Pancreas (tissue), 10 donors: Measurements from ENCODE around the gene MTF1. TPM values are rescaled to one million over a fixed set of nuclear protein-coding genes. Genes with fewer than 3 reads are reported as not detected.
"Not testable (repeated sequence)": the region's sequence is repeated elsewhere in the genome, so short reads cannot be mapped to it uniquely, and the experiment has no call there.

Experiments used
- ATAC-seq, 4 donors: fragments of 200-7000 bp; cut with Tn5 transposase; one replicate each; pipeline versions ENCODE4 v1.8.0 to v1.9.1; 2020; ENCODE audit warnings: mild to moderate bottlenecking in 4 of 4, moderate library complexity in 4 of 4
- DNase-seq, 6 donors: peaks; one replicate each; pipeline ENCODE4 v3.0.0-alpha.2; 2020
- FAIRE-seq: peaks from 2 replicates; lab custom pipeline; 2012; peaks lifted over from hg19 to GRCh38; lab: Jason Lieb, UNC
- H3K27ac ChIP-seq, 4 donors: fragments of 200-600 bp; sonication (generic); 1 replicate in 3 of 4; 2 replicates in 1 of 4; pipeline versions ENCODE4 v1.5.0 to v1.8.0; 2020
- H3K27me3 ChIP-seq, 4 donors: fragments of 200-600 bp; one replicate each; pipeline ENCODE4 v1.8.0; 2021
- H3K36me3 ChIP-seq, 3 donors: fragments of 200-600 bp; sonication (generic) in 1 of 3; one replicate each; pipeline versions ENCODE4 v1.5.0 to v1.8.0; 2020 to 2021
- H3K4me1 ChIP-seq, 3 donors: fragments of 200-600 bp; one replicate each; pipeline ENCODE4 v1.8.0; 2021
- H3K4me3 ChIP-seq, 4 donors: fragments of 200-600 bp; sonication (generic) in 2 of 4; one replicate each; pipeline versions ENCODE4 v1.5.0 to v1.8.0; 2020 to 2021
- H3K9me3 ChIP-seq, 4 donors: fragments of 200-600 bp; one replicate each; pipeline ENCODE4 v1.8.0; 2021
- CTCF ChIP-seq, 4 donors: fragments of 200-600 bp; sonication (generic) in 3 of 4; IDR thresholded peaks; one replicate each; pipeline versions ENCODE4 v1.5.0 to v1.8.0; 2021; ENCODE audit warnings: antibody characterized with exemption in 4 of 4
- WGBS, 2 donors: extraction: QIAGEN DNeasy Blood & Tissue Kit; methylation state at CpG; one replicate each; pipeline ENCODE4 v1.1.7; 2013; 5-methylcytosine and 5-hydroxymethylcytosine counted together
- intact Hi-C, 3 donors: fragments of 100-400 bp; cut with DNase I; formaldehyde crosslinking; loops; one replicate each; pipeline versions ENCODE4 v1.11.1 to v1.14.2; 2022
- polyA plus RNA-seq, 2 donors: library from polyadenylated mRNA; stranded (reverse); fragments of 200-250 nt; gene quantifications; one replicate each; pipeline ENCODE4 v1.2.3, GENCODE V29; 2013
- total RNA-seq, 6 donors: library from RNA; stranded (reverse); fragmentation: NEBNext Ultra II Directional in 4 of 6; extraction: Animal tissue kit (Norgen Biotek cat#: 25700) in 4 of 6; gene quantifications; one replicate each; pipeline versions ENCODE4 v1.2.1 to v1.2.4, GENCODE V29; 2021 to 2023
- donor health status: healthy with polysubstance abuse.
- donor health status: DM: no; HTN: no; CAD: no; lungs with moderate emphysema.
- donor health status: DM: no; HTN: no; CAD: no.
- donor health status: control.
- donor health status: control.
- donor health status: Bipolar disorder and iron deficiency.
- donor health status: DM: yes; HTN: yes; CAD: no.
- donor health status: DM: no; HTN: no; CAD: no.
- donor health status: DM: no; HTN: no; CAD: no.
- donor health status: DM: yes; HTN: yes; CAD: no.

The MTF1 gene
- total and polyA plus RNA-seq, 8 donors = 1.4 to 13.5 (median 7.2) TPM

DNA sequence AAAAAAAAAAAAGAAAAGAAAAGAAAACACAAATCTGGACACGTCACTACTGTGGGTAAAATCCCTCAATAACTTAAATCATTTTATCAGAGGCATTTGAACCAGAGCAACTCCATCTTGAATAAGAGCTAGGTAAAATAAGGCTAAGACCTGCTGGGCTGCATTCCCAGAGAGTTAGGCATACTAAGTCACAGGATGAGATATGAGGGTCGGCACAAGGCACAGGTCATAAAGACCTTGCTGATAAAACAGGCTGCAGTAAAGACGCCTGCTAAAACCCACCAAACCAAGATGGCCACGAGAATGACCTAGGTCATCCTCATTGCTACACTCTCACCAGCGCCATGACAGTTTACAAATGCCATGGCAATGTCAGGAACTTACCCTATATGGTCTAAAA, 43.6 kb upstream of the MTF1 start:
- no peaks in the 10 kb centered on the region for H3K4me1 ChIP-seq
- no peak overlapping the region for H3K27ac ChIP-seq
- H3K4me3 ChIP-seq = no peak overlapping the region
- FAIRE-seq = no peak
- 85 to 86% methylated on average over 5 of the region's 5 CpGs for WGBS, 2 donors
- no peak for TF ChIP-seq CTCF (IDR thresholded peaks at IDR 0.05)
- intact Hi-C loops = no loop called here
- H3K36me3 ChIP-seq = no peaks in the 10 kb centered on the region
- no peaks in the 10 kb centered on the region for H3K27me3 ChIP-seq
- no peaks in the 10 kb centered on the region for H3K9me3 ChIP-seq
- ATAC-seq = no peak
- DNase-seq = no peak

DNA sequence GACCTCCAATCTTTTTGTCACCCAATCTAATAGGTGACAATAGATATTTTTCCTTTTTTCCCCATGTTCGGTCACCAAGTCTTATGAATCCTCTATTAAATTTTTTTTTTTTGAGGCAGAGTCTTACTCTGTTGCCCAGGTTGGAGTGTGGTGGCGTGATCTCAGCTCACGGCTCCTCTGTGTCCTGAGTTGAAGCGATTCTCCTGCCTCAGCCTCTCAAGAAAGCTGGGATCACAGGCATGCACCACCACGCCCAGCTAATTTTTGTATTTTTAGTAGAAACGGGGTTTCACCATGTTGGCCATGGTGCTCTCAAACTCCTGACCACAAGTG, 42.5 kb upstream of the MTF1 start:
- 92 to 96% methylated on average over 6 of the region's 6 CpGs for WGBS, 2 donors
- no peaks in the 10 kb centered on the region for H3K27me3 ChIP-seq
- intact Hi-C loops = no loop called here
- no peaks in the 10 kb centered on the region for H3K4me1 ChIP-seq
- ATAC-seq (no peak), DNase-seq (no peak), FAIRE-seq (no peak)
- TF ChIP-seq CTCF (IDR thresholded peaks at IDR 0.05) = no peak
- H3K36me3 ChIP-seq = no peaks in the 10 kb centered on the region
- no peaks in the 10 kb centered on the region for H3K9me3 ChIP-seq
- H3K4me3 ChIP-seq = no peak overlapping the region
- H3K27ac ChIP-seq = no peak overlapping the region

- intact Hi-C loops = no loop called here
- no peak for DNase-seq
- no peaks in the 10 kb centered on the region for H3K4me1 ChIP-seq
- ATAC-seq = peak in 2 of 4 donors; percentile 41 to 42
- no peak overlapping the region for H3K27ac ChIP-seq
- no peaks in the 10 kb centered on the region for H3K36me3 ChIP-seq
- H3K9me3 ChIP-seq = no peaks in the 10 kb centered on the region
- H3K27me3 ChIP-seq = no peaks in the 10 kb centered on the region
- no peak for FAIRE-seq
- no peak for TF ChIP-seq CTCF (IDR thresholded peaks at IDR 0.05)
- no peak overlapping the region for H3K4me3 ChIP-seq
- 88 to 89% methylated on average over 8 of the region's 8 CpGs for WGBS, 2 donors
Observed at GRCh38 chr1:37901191-37901892, 42.0 kb upstream of the MTF1 start.

DNA sequence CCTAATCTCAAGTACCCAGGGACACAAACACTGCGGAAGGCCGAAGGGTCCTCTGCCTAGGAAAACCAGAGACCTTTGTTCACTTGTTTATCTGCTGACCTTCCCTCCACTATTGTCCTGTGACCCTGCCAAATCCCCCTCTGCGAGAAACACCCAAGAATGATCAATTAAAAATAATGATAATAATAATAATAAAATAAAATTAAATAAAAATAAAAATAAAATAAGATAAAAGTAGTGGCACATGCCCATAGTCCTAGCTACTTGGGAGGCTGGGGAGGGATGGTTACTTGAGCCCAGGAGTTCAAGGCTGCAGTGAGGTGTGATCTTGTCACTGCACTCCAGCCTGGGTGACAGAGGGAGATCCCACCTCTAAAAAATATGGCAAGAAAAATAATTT, 38.2 kb upstream of the MTF1 start:
- WGBS, 2 donors = 94 to 97% methylated on average over 1 to 3 of the region's 3 CpGs
- H3K36me3 ChIP-seq, H3K4me3 ChIP-seq, H3K4me1 ChIP-seq, H3K27ac ChIP-seq, ATAC-seq, H3K9me3 ChIP-seq, FAIRE-seq, intact Hi-C loops, DNase-seq, H3K27me3 ChIP-seq: not testable (repeated sequence)

GRCh38 chr1:37893673-37894072, 34.3 kb upstream of the MTF1 start:
- WGBS, 2 donors = 93 to 97% methylated on average over 2 of the region's 2 CpGs
- TF ChIP-seq CTCF (IDR thresholded peaks at IDR 0.05) = no peak
- FAIRE-seq (no peak), ATAC-seq (no peak), DNase-seq (no peak)
- intact Hi-C loops = no loop called here
- Histone ChIP-seq H3K27ac (no peak overlapping the region), H3K9me3 (no peaks in the 10 kb centered on the region), H3K4me3 (no peak overlapping the region), H3K27me3 (no peaks in the 10 kb centered on the region), H3K4me1 (no peaks in the 10 kb centered on the region), H3K36me3 (peaks cover 0 to 9% (median 0%) of the 10 kb centered on the region in 3 donors)
